NCI-H446 (cell line): ENCODE data around the gene TNFSF11.
"Not testable (repeated sequence)": the region's sequence is repeated elsewhere in the genome, so short reads cannot be mapped to it uniquely, and the experiment has no call there.

Experiments used
- DNase-seq, 2 experiments: peaks; one replicate each; lab custom pipeline; 2025; lab: John Stamatoyannopoulos, UW

The TNFSF11 gene

DNA sequence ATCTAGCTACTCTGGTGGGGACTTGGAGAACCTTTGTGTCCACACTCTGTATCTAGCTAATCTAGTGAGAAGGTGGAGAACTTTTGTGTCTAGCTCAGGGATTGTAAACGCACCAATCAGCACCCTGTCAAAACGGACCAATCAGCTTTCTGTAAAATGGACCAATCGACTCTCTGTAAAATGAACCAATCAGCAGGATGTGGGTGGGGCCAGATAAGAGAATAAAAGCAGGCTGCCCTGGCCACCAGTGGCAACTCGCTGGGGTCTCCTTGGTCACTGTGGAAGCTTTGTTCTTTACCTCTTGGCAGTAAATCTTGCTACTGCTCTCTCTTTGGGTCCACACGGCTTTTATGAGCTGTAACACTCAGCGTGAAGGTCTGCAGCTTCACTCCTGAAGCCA is 13.6 kb upstream of the TNFSF11 start:
- DNase-seq, result not testable (repeated sequence)

DNA sequence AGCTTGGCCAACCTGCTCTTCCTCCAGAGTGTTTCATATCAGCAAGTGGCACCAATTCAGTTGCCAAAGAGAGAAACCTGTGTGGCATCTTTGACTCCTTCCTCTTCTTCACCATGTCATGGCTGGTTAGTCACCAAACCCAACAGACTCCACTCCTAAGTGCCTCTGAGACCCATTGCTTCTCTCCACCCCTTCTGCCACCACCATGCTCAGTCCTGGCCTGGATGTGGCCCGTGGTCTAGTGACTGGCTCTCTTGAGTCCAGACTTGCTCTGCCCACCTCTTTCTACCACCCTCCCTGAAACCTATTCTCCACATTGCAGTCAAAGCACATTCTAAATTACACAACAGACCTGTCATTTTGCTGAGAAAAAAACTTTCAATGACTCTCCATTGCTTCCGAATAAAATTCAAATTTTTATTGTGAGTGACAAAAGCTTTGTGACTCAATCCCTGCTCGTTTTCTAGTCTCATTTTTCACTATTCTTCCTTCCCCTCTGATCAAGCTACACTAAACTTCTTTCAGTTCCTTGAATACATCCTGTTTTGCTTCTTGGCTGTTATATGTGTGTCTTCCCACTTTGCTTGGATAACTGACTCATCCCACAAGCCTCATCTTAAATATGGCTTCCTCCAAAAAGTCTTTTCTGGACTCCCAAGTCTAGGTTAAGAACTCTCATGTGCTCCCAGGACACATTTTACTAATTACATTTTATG is 12.0 kb upstream of the TNFSF11 start:
- DNase-seq, result no peak

- DNase-seq, result no peak
Measured at GRCh38 chr13:42567906-42568305, 6.0 kb upstream of the TNFSF11 start.

- DNase-seq, result no peak
Measured at GRCh38 chr13:42569576-42570344, 4.2 kb upstream of the TNFSF11 start.

GRCh38 chr13:42571895-42572294 is 2.1 kb upstream of the TNFSF11 start:
- DNase-seq, result no peak

- no peak for DNase-seq
Measured at GRCh38 chr13:42574435-42575311, 721 bp downstream of the TNFSF11 start.

DNA sequence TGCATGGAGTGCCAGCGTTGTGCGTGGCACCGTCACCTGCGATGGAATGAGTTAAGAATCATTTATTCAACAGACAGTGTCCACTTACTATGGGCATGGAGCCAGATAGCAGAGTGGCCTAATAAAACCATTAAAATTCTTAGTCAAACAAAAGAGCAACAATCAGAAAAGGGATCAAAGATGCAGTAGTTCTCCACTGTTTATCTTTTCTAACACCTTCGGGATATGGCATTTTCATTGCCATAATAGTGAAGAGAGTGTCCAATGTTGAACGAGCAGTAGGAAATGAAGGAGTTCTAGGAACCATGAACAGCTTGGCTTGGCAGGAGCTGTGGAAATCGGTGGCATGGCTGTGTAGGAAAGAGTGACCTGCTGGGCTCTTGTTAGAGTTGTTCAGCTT is 2.0 kb downstream of the TNFSF11 start:
- DNase-seq, result no peak

- DNase-seq, result no peak
Measured at GRCh38 chr13:42577538-42577937, 3.6 kb downstream of the TNFSF11 start.

DNA sequence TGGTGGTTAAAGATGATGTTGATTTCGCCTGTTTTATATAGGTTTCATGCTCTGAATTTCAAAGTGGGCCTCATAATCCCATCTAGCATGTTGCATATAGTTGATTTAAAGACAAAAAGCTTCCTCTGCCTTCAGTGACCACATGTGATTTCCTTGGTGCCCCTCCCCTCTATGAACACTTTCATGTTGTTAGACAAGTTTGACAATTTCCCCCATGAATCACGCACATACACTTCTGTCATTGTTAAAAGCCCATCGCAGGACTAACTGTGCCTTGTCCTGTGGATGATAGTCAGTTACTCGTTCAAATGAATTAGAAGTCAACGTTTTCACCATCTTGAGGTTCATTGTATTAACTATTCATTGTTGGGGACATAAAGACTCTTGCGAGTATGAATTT is 6.7 kb downstream of the TNFSF11 start:
- no peak for DNase-seq

DNA sequence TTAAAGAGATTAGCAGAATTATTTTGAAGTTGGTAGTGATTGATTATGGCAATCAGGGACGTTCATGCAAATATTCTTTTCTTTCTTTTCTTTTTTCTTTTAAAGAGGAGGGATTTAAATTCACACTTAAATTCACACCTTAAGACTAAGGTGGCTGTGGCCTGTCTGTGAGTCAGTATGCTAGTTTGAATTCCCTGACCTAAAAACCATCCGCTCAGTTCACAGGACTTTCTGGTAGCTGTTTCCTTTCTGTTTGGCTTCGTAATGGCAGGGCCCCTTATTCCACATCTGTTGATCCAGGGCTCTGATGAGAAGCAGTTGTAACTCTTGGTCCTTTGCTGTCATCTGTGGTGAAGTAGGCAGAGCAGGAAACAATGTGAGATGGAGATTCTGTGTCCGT is 7.5 kb downstream of the TNFSF11 start:
- DNase-seq, result no peak

- DNase-seq, result no peak
Measured at GRCh38 chr13:42591602-42592001, 17.6 kb downstream of the TNFSF11 start.

DNA sequence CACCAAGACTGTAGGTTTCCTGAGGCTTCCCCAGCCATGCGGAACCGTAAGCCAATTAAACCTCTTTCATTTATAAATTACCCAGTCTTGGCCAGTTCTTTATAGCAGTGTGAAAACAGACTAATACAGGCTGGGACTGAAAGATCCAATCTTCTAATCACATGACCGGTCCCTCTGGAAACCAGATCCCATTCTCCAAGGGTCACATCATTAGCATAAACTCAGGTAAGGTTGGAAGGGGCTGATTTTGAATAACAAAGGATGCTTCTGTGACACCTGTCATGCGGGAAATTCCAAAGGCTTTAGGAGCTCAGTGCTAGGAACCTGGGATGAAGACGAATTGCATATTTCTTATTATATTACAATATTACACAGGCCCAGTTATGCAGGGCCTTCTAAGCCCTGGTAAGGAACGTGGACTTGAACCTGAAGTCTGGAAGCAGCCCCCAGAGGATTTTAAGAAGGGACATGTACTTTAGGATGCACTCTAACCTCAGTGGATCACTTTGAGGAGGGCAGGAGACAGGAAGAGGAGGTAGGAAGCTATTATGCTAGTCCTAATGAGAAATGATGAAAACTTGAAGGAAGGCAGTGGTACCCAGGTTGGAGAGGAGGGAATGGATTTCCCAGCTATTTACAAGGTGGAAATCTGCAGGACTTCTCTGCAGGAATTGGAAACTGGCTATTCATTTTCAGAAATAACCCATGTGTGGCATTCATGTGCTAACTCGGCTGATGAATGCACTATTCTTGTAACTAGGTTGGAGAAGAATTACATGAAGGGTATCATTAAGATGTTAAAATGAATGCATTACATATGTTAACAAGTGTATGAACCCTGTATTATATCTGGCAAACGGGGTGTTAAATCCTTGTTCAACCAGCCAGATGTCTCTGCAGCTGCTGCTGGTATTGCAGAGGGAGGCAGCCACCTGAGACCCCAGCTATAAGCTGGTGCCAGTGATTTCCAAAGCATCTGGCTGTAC is 19.3 kb downstream of the TNFSF11 start:
- no peak for DNase-seq

DNA sequence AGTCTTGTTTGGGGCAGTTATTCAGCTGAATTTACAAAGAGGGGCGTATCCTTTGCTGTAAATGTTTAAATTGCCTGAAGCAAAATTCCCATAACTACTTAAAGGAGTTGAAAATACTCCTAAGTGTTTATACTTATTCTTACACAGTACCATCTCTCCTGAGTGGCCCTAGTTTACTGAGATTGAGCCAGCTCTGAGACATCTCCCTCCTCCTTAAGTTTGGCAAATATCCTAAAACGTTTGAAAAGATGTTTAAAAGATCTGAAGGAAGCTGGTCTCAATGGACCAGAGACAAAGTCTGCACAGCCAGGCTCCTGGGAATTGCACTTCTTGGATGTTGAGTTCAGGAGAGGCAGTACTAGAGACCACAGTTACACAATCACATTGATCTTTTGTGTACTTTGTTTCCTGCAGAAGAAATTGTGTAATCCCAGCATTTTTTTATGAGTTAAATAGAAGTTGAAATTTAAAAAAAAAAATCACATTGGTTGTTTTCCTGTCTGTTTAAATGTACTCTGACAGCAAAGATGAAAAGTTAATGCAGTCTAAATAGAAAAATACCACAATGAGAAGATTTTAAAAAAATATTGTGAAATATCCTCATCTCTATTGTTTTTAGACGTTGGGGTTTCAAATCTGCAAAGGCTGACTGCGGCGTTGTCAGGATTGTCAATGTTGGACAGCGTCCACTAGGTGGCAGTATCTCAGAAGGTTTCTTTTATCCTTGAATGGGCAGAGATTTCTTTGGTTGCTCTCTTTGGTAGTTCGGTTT is 20.7 kb downstream of the TNFSF11 start:
- peak; percentile 44 to 83 for DNase-seq

- DNase-seq, result no peak
Measured at GRCh38 chr13:42595253-42595571, 21.3 kb downstream of the TNFSF11 start.

GRCh38 chr13:42597505-42597904 is 23.6 kb downstream of the TNFSF11 start:
- DNase-seq, result no peak

DNA sequence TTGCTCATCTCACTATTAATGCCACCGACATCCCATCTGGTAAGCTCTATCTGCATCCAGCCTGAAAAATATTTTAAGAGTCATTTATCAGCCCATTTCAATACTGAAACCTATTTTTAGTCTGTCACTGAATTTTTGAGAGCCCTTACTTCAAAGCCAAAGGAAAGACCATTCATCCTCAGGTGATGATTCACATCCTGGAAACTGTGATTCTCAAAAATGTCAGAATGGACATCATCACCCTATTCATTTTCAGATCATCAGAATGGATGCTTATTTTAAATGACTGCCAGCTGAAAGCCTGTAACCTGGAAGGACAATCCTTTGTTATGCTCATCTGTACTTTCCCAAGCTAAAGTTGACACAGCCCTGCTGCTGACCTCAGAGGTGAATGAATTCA is 27.0 kb downstream of the TNFSF11 start:
- DNase-seq, result no peak

DNA sequence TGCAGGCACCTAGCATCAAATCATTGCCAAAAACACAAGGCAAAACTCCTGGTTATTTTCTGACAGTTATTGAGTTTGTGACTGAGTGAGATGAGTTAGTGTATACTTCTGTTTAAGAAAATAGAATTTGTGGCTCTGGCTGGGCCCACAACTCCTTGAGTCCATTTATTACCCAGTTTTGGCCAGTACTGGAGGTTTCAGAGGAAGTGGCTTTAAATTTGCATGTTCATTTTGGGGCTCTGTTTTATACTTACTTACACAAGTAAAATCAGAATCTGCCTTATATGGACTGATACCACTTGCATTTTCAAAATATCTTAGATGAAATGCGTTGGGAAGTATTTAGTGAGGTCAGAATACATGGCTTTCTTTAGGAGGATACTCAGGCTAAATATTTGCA is 29.0 kb downstream of the TNFSF11 start:
- DNase-seq, result peak in 1 of 2 experiments; percentile 31

GRCh38 chr13:42603571-42603970 is 29.6 kb downstream of the TNFSF11 start:
- DNase-seq, result no peak

DNA sequence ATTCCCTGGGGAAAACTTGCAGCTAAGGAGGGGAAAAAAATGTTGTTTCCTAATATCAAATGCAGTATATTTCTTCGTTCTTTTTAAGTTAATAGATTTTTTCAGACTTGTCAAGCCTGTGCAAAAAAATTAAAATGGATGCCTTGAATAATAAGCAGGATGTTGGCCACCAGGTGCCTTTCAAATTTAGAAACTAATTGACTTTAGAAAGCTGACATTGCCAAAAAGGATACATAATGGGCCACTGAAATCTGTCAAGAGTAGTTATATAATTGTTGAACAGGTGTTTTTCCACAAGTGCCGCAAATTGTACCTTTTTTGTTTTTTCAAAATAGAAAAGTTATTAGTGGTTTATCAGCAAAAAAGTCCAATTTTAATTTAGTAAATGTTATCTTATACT is 33.6 kb downstream of the TNFSF11 start:
- DNase-seq, result no peak

- peak in 1 of 2 experiments; percentile 19 for DNase-seq
Measured at GRCh38 chr13:42610649-42611048, 36.7 kb downstream of the TNFSF11 start.
